HCT116 (cell line): ENCODE results near the gene SAMD10. TPM values are rescaled to one million over a fixed set of nuclear protein-coding genes. Genes with fewer than 3 reads are reported as not detected.
A peak's percentile ranks its signal among the peaks of the same experiment; 100 is the strongest.

Experiments used
- ATAC-seq: fragments of 200-7000 bp; cut with Tn5 transposase; 2 replicates; pipeline ENCODE4 v1.9.1; 2020; ENCODE audit warnings: mild to moderate bottlenecking, moderate library complexity
- BruUV-seq: library from RNA; stranded (reverse); fragments of 400-500 nt; replicated peaks from 2 replicates; lab custom pipeline; 2021; lab: Mats Ljungman, UMichigan
- CTCF ChIA-PET: fragments of 300-600 bp; sonication (Branson Sonifier 250); formaldehyde crosslinking; loops from one replicate; lab custom pipeline; 2021; ENCODE audit warnings: antibody characterized with exemption; lab: Charles Lee
- POLR2A ChIA-PET: fragments of 300-600, 350-600 bp; sonication (Branson Sonifier 250); formaldehyde crosslinking; loops from one replicate; lab custom pipeline; 2021; ENCODE audit warnings: antibody characterized with exemption; lab: Charles Lee
- RAD21 ChIA-PET, 2 experiments: fragments of 300-600 bp; sonication (Branson Sonifier 250); formaldehyde crosslinking; loops; one replicate each; lab custom pipeline; 2023; ENCODE audit warnings: low total read pairs in 2 of 2; ENCODE audit not compliant: uncharacterized antibody in 2 of 2, unreplicated experiment in 2 of 2, low non-redundant PET in 1 of 2; lab: Charles Lee
- DNase-seq: peaks from one replicate; pipeline ENCODE4 v3.0.0-alpha.2; 2010; ENCODE audit warnings: low read depth, low spot score
- H2AFZ ChIP-seq: fragments of 200-600 bp; shearing (Covaris generic), sonication (generic); 2 replicates; pipeline ENCODE4 v1.6.1; 2017; ENCODE audit warnings: low read depth, mixed run types, mixed read lengths, antibody characterized with exemption, low read length; ENCODE audit not compliant: poor library complexity, severe bottlenecking
- H3K27ac ChIP-seq: 2 replicates; pipeline ENCODE4 v1.5.1; 2012; ENCODE audit warnings: low read depth, low read length
- H3K27me3 ChIP-seq: fragments of 200-600 bp; sonication (generic); 2 replicates; pipeline ENCODE4 v1.6.1; 2016; ENCODE audit warnings: mixed run types, low read length, mixed read lengths; ENCODE audit not compliant: insufficient read depth
- H3K36me3 ChIP-seq, 2 experiments: fragments of 200-500 bp in 1 of 2; fragments of 200-600 bp in 1 of 2; sonication (Bioruptor generic) in 1 of 2; sonication (generic) in 1 of 2; 2 replicates each; pipeline versions ENCODE4 v1.5.1 to v1.6.1; 2014 to 2016; ENCODE audit warnings: low read length in 2 of 2, inconsistent platforms in 1 of 2, mixed read lengths in 1 of 2, mixed run types in 1 of 2; ENCODE audit not compliant: insufficient read depth in 2 of 2, control insufficient read depth in 1 of 2
- H3K4me1 ChIP-seq, 2 experiments: fragments of 200-600 bp in 1 of 2; sonication (generic) in 1 of 2; 2 replicates each; pipeline versions ENCODE4 v1.5.1 to v1.6.1; 2012 to 2017; ENCODE audit warnings: low read length in 2 of 2, inconsistent platforms in 1 of 2, mild to moderate bottlenecking in 1 of 2, mixed read lengths in 1 of 2, mixed run types in 1 of 2, moderate library complexity in 1 of 2; ENCODE audit not compliant: insufficient read depth in 2 of 2, control insufficient read depth in 1 of 2
- H3K4me2 ChIP-seq: fragments of 200-600 bp; sonication (generic); 2 replicates; pipeline ENCODE4 v1.6.1; 2017; ENCODE audit warnings: mixed run types, low read length, mixed read lengths
- H3K4me3 ChIP-seq, 2 experiments: fragments of 200-600 bp in 1 of 2; sonication (generic) in 1 of 2; replicated peaks in 1 of 2; 2 replicates each; pipeline ENCODE4 v1.5.1; 2011 to 2016; ENCODE audit warnings: low read length in 2 of 2, control low read depth in 1 of 2, low read depth in 1 of 2, mild to moderate bottlenecking in 1 of 2, mixed read lengths in 1 of 2, mixed run types in 1 of 2
- H3K79me2 ChIP-seq: fragments of 200-600 bp; sonication (generic); 2 replicates; pipeline ENCODE4 v1.6.1; 2017; ENCODE audit warnings: mild to moderate bottlenecking, mixed run types, low read length, moderate library complexity, mixed read lengths; ENCODE audit not compliant: insufficient read depth
- H3K9ac ChIP-seq: fragments of 200-600 bp; sonication (generic); 2 replicates; pipeline ENCODE4 v1.6.1; 2016; ENCODE audit warnings: low read length, mixed read lengths
- H3K9me2 ChIP-seq: fragments of 200-600 bp; sonication (generic), shearing (Covaris generic); 2 replicates; pipeline ENCODE4 v1.6.1; 2017; ENCODE audit warnings: mixed run types, mild to moderate bottlenecking, moderate library complexity; ENCODE audit not compliant: insufficient read depth
- H3K9me3 ChIP-seq, 2 experiments: fragments of 200-500 bp in 1 of 2; fragments of 200-600 bp in 1 of 2; sonication (Bioruptor generic) in 1 of 2; sonication (generic) in 1 of 2; 2 replicates each; pipeline ENCODE4 v1.6.1; 2014 to 2017; ENCODE audit warnings: low read length in 2 of 2, mixed read lengths in 2 of 2, inconsistent platforms in 1 of 2, low read depth in 1 of 2, mild to moderate bottlenecking in 1 of 2, mixed run types in 1 of 2, moderate library complexity in 1 of 2; ENCODE audit not compliant: control insufficient read depth in 1 of 2, insufficient read depth in 1 of 2
- H4K20me1 ChIP-seq: fragments of 200-600 bp; sonication (generic), shearing (Covaris generic); 2 replicates; pipeline ENCODE4 v1.6.1; 2017; ENCODE audit warnings: mixed run types, mild to moderate bottlenecking, moderate library complexity; ENCODE audit not compliant: insufficient read depth
- CEBPB ChIP-seq: IDR thresholded peaks from 2 replicates; pipeline ENCODE4 v1.6.1; 2012; ENCODE audit warnings: low read depth
- EZH2 ChIP-seq: fragments of 200-600 bp; sonication (generic); IDR thresholded peaks from 2 replicates; pipeline ENCODE4 v1.6.1; 2017; ENCODE audit warnings: antibody characterized with exemption, mixed run types
- JUND ChIP-seq: IDR thresholded peaks from 2 replicates; pipeline ENCODE4 v1.6.1; 2012
- RAD21 ChIP-seq: IDR thresholded peaks from 2 replicates; pipeline ENCODE4 v1.6.1; 2012; ENCODE audit warnings: low read depth, mild to moderate bottlenecking
- YY1 ChIP-seq: IDR thresholded peaks from 2 replicates; pipeline ENCODE4 v1.6.1; 2011; ENCODE audit warnings: low read length, low read depth, moderate library complexity, mild to moderate bottlenecking; ENCODE audit not compliant: insufficient replicate concordance; ENCODE audit errors: extremely low read depth
- intact Hi-C: fragments of 100-400 bp; cut with micrococcal nuclease; formaldehyde crosslinking; loops from 2 replicates; pipeline ENCODE4 v1.10.0; 2022
- total RNA-seq: library from RNA; stranded (reverse); gene quantifications from one replicate; pipeline ENCODE4 v1.2.1, GENCODE V29; 2021; ENCODE audit not compliant: unreplicated experiment
- TF ChIP-seq, protein P1 (sequence below), 3 experiments: fragments of 200-600 bp in 1 of 3; sonication (generic) in 1 of 3; IDR thresholded peaks in 2 of 3; conservative IDR thresholded peaks in 1 of 3; 2 replicates each; pipeline ENCODE4 v1.5.1; 2012 to 2017; ENCODE audit warnings: low read depth in 2 of 3, low read length in 2 of 3, antibody characterized with exemption in 1 of 3, borderline replicate concordance in 1 of 3, control low read depth in 1 of 3, mild to moderate bottlenecking in 1 of 3, mixed read lengths in 1 of 3, mixed run types in 1 of 3, moderate library complexity in 1 of 3; ENCODE audit not compliant: insufficient read depth in 1 of 3
- TF ChIP-seq, protein P2 (sequence below): IDR thresholded peaks from 2 replicates; pipeline ENCODE4 v1.6.1; 2012
- TF ChIP-seq, protein P3 (sequence below): IDR thresholded peaks from 2 replicates; pipeline ENCODE4 v1.6.1; 2012

SAMD10 gene
- total RNA-seq, 1 experiment from 2014 or later, result 4.2 TPM

DNA sequence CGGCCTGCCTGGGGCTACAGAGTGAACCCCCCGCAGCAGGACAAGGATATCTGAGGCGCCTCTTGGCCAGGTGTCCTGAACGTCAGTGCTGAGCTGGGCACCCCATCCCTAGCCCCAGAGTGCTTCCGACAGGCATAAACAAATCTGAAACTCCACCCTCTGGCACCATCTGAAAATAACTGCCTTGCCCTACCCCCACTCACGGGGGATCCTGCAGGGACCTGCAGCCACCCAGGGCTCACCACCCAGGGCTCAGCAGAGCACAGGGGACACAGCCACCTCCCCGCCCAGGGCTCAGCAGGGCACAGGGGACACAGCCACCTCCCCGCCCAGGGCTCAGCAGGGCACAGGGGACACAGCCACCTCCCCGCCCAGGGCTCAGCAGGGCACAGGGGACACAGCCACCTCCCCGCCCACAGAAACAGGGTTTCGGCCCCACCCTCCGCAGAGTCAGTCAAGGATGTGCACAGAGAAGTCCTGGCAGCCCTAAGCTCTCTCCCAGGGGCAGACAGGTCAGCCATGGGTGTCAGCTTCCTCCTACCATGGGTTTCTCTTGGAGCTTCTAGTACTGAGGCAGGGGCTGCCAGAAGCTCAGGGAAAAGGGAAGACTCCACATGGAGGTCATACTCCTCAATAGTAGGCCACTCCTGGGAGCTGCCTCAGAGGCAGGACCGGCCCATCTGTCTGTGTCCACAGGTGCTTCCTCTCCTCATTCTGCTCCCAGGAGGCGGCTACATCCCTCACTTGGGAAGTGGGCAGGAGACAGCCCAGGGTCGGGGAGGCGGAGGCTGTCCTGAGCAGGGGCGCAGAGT, 27.8 kb downstream of the SAMD10 start:
- ChIA-PET CTCF (no interaction called here), RAD21 (no interaction called here), POLR2A (no interaction called here)
- no peaks in the 10 kb centered on the region for H3K27me3 ChIP-seq
- no peak overlapping the region for H3K9ac ChIP-seq
- intact Hi-C loops, result no loop called here
- TF ChIP-seq JUND (no peak), CEBPB (no peak), YY1 (no peak), RAD21 (no peak), EZH2 (no peak)
- TF ChIP-seq, protein P1, sequence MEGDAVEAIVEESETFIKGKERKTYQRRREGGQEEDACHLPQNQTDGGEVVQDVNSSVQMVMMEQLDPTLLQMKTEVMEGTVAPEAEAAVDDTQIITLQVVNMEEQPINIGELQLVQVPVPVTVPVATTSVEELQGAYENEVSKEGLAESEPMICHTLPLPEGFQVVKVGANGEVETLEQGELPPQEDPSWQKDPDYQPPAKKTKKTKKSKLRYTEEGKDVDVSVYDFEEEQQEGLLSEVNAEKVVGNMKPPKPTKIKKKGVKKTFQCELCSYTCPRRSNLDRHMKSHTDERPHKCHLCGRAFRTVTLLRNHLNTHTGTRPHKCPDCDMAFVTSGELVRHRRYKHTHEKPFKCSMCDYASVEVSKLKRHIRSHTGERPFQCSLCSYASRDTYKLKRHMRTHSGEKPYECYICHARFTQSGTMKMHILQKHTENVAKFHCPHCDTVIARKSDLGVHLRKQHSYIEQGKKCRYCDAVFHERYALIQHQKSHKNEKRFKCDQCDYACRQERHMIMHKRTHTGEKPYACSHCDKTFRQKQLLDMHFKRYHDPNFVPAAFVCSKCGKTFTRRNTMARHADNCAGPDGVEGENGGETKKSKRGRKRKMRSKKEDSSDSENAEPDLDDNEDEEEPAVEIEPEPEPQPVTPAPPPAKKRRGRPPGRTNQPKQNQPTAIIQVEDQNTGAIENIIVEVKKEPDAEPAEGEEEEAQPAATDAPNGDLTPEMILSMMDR (IDR thresholded peaks at IDR 0.05 in 2 of 3, conservative IDR thresholded peaks at IDR 0.05 in 1 of 3; ENCODE audit: borderline replicate concordance in 1 of 3, insufficient read depth in 1 of 3, low read depth in 2 of 3, low read length in 2 of 3), result no peak
- TF ChIP-seq, protein P2, sequence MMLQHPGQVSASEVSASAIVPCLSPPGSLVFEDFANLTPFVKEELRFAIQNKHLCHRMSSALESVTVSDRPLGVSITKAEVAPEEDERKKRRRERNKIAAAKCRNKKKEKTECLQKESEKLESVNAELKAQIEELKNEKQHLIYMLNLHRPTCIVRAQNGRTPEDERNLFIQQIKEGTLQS, result no peak
- TF ChIP-seq, protein P3, sequence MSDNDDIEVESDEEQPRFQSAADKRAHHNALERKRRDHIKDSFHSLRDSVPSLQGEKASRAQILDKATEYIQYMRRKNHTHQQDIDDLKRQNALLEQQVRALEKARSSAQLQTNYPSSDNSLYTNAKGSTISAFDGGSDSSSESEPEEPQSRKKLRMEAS, result no peak
- H3K36me3 ChIP-seq, result no peaks in the 10 kb centered on the region
- H3K79me2 ChIP-seq, result peaks cover 93% of the 10 kb centered on the region
- H4K20me1 ChIP-seq, result no peaks in the 10 kb centered on the region; the same call in 1 of the 2 replicates
- H3K27ac ChIP-seq, result peak overlapping the region; percentile 7; the same call in 1 of the 2 replicates
- no peak for ATAC-seq
- no TSS peak for BruUV-seq
- H3K4me3 ChIP-seq, result no peak overlapping the region
- no peak overlapping the region for H2AFZ ChIP-seq
- no peak overlapping the region for H3K4me2 ChIP-seq
- peaks cover 14 to 54% of the 10 kb centered on the region in 2 experiments; a peak in 3 of 4 replicates for H3K4me1 ChIP-seq
- no peaks in the 10 kb centered on the region for H3K9me3 ChIP-seq
- no peak for DNase-seq
- no peaks in the 10 kb centered on the region for H3K9me2 ChIP-seq
